Gastrocnemius medialis (tissue), 4 donors: ENCODE measurements around the gene ARG2. TPM values are rescaled to one million over a fixed set of nuclear protein-coding genes. Genes with fewer than 3 reads are reported as not detected.

ENCODE experiments used
- ATAC-seq, 2 donors: fragments of 150-250 bp; one replicate each; pipeline ENCODE4 v1.9.1; 2016
- DNase-seq, 2 donors: peaks; one replicate each; pipeline ENCODE4 v3.0.0-alpha.2; 2019
- H3K27ac ChIP-seq, 4 donors: fragments of 200-600 bp; sonication (generic); 1 replicate in 1 of 4; 2 replicates in 3 of 4; pipeline ENCODE4 v1.5.1; 2016 to 2018; ENCODE audit warnings: mild to moderate bottlenecking in 2 of 4, moderate library complexity in 1 of 4
- H3K27me3 ChIP-seq, 3 donors: fragments of 200-600 bp; sonication (generic) in 2 of 3; 1 replicate in 1 of 3; 2 replicates in 2 of 3; pipeline versions ENCODE4 v1.5.1 to v1.6.0; 2016 to 2019; ENCODE audit warnings: mild to moderate bottlenecking in 1 of 3, moderate library complexity in 1 of 3
- H3K36me3 ChIP-seq, 2 donors: fragments of 200-600 bp; sonication (generic) in 1 of 2; one replicate each; pipeline ENCODE4 v1.5.1; 2017 to 2018
- H3K4me1 ChIP-seq, 2 donors: fragments of 200-600 bp; sonication (generic) in 1 of 2; one replicate each; pipeline ENCODE4 v1.5.1; 2016 to 2017; ENCODE audit warnings: mild to moderate bottlenecking in 2 of 2
- H3K4me3 ChIP-seq, 4 donors: fragments of 200-600 bp; sonication (generic) in 3 of 4; 1 replicate in 1 of 4; 2 replicates in 3 of 4; pipeline ENCODE4 v1.5.1; 2016 to 2019; ENCODE audit warnings: mild to moderate bottlenecking in 2 of 4
- H3K9me3 ChIP-seq, 3 donors: fragments of 200-600 bp; sonication (generic) in 2 of 3; 1 replicate in 1 of 3; 2 replicates in 2 of 3; pipeline ENCODE4 v1.5.1; 2016 to 2019
- POLR2A ChIP-seq, 2 donors: fragments of 450-650 bp; IDR thresholded peaks; one replicate each; pipeline ENCODE4 v1.6.1; 2017; ENCODE audit warnings: antibody characterized with exemption in 2 of 2, mild to moderate bottlenecking in 2 of 2, moderate library complexity in 2 of 2
- in situ Hi-C, 4 donors: fragments of 200-750 bp; cut with MboI; loops; one replicate each; pipeline versions ENCODE4 v1.15.0 to v1.8.0; 2017; ENCODE audit warnings: low sequenced_read_pairs in 4 of 4
- intact Hi-C: fragments of 100-400 bp; cut with DNase I; formaldehyde crosslinking; loops from one replicate; pipeline ENCODE4 v1.15.1; 2023; ENCODE audit warnings: low total_unique reads
- total RNA-seq, 4 donors: library from RNA; depleted of rRNA; stranded (reverse); fragments of >200 nt; gene quantifications; one replicate each; pipeline versions ENCODE4 v1.1.0 to v1.2.3, GENCODE V29; 2016
- TF ChIP-seq, protein P1 (sequence below), 5 experiments: fragments of 450-650 bp in 3 of 5; fragments of 200-600 bp in 2 of 5; sonication (generic) in 2 of 5; IDR thresholded peaks in 4 of 5; conservative IDR thresholded peaks in 1 of 5; 1 replicate in 4 of 5; 2 replicates in 1 of 5; pipeline ENCODE4 v1.5.1; 2016 to 2019; ENCODE audit warnings: antibody characterized with exemption in 5 of 5, mild to moderate bottlenecking in 3 of 5, moderate library complexity in 3 of 5

ARG2 gene
- total RNA-seq, 4 donors from 2014 or later, result 4.0 to 662 (median 152) TPM

DNA sequence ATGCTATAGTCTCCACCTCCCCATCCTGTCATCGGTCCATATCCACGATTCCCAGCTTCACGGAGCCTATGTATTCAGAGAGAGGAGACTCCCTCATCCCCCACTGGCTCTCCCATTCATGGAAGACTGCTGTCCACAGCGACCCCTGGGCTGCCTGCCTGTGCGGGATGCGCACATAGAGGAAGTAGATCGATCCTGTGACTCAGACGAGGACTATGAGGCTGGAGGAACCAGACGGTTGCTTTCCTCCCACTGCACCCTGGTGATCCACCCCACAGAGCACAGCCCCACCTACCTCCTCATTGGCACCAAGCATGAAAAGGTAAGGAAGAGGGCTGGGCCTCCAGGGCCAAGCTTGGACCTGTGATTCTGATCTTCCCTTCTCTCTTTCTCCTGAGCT, 44.0 kb upstream of the ARG2 start:
- no peak for TF ChIP-seq POLR2A (IDR thresholded peaks at IDR 0.05)
- TF ChIP-seq, protein P1, sequence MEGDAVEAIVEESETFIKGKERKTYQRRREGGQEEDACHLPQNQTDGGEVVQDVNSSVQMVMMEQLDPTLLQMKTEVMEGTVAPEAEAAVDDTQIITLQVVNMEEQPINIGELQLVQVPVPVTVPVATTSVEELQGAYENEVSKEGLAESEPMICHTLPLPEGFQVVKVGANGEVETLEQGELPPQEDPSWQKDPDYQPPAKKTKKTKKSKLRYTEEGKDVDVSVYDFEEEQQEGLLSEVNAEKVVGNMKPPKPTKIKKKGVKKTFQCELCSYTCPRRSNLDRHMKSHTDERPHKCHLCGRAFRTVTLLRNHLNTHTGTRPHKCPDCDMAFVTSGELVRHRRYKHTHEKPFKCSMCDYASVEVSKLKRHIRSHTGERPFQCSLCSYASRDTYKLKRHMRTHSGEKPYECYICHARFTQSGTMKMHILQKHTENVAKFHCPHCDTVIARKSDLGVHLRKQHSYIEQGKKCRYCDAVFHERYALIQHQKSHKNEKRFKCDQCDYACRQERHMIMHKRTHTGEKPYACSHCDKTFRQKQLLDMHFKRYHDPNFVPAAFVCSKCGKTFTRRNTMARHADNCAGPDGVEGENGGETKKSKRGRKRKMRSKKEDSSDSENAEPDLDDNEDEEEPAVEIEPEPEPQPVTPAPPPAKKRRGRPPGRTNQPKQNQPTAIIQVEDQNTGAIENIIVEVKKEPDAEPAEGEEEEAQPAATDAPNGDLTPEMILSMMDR (IDR thresholded peaks at IDR 0.05 in 4 of 5, conservative IDR thresholded peaks at IDR 0.05 in 1 of 5), result no peak
- intact Hi-C loops, result no loop called here

GRCh38 chr14:67576216-67576955, 43.3 kb upstream of the ARG2 start:
- Histone ChIP-seq H3K4me1 (no peaks in the 10 kb centered on the region), H3K4me3 (no peak overlapping the region), H3K36me3 (no peaks in the 10 kb centered on the region), H3K27ac (no peak overlapping the region), H3K9me3 (no peaks in the 10 kb centered on the region), H3K27me3 (no peaks in the 10 kb centered on the region)
- TF ChIP-seq POLR2A (IDR thresholded peaks at IDR 0.05), result no peak
- TF ChIP-seq, protein P1 (IDR thresholded peaks at IDR 0.05 in 4 of 5, conservative IDR thresholded peaks at IDR 0.05 in 1 of 5), result no peak
- no peak for DNase-seq
- in situ Hi-C loops, result loop anchor here in 1 of 4 donors (10.0 kb wide), 1 partner anchor 152 kb away; no protein-coding TSS in a partner anchor
- ATAC-seq, result no peak
- intact Hi-C loops, result no loop called here

More for the DNA sequence above, 44.0 kb upstream of the ARG2 start:
- Histone ChIP-seq H3K9me3 (no peaks in the 10 kb centered on the region), H3K4me3 (no peak overlapping the region), H3K27me3 (no peaks in the 10 kb centered on the region), H3K27ac (no peak overlapping the region), H3K4me1 (no peaks in the 10 kb centered on the region), H3K36me3 (no peaks in the 10 kb centered on the region)
- DNase-seq, result no peak
- in situ Hi-C loops, result loop anchor here in 1 of 4 donors (10.0 kb wide), 1 partner anchor 151 kb away; no protein-coding TSS in a partner anchor
- no peak for ATAC-seq

DNA sequence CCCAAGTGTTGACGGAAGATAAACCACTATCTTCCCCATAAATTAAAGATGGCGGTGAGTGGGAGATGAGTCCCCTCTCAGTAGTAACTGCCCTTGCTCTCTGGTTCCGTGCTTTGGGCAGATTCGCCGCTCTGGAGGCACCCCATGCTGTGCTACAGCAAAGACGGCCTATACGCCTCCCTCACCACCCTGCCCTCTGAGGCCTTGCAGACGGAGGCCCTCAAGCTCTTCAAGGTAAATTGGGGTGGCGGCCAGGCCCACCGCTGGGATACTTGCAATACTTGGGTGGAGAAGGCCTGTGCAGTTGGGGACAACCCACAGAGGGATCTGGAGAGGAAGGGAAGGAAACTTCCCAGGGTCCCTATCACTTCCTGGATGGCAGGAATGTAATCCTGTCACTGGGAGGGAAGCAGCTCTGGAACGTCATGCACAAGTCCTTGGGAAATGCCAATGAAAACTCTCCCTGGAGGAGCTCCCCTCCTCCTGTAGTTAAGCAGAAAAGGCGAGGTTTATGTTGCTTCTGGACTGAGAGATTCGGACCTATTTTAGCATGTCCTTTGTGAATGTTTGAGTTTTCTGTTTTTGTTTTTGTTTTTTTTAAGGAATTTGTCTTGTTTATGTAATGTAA, 42.4 kb upstream of the ARG2 start:
- no peaks in the 10 kb centered on the region for H3K9me3 ChIP-seq
- no peaks in the 10 kb centered on the region for H3K4me1 ChIP-seq
- DNase-seq (no peak), ATAC-seq (no peak)
- in situ Hi-C loops, result loop anchor here in 1 of 4 donors (10.0 kb wide), 1 partner anchor 152 kb away; no protein-coding TSS in a partner anchor
- H3K36me3 ChIP-seq, result no peaks in the 10 kb centered on the region
- TF ChIP-seq, protein P1 (IDR thresholded peaks at IDR 0.05 in 4 of 5, conservative IDR thresholded peaks at IDR 0.05 in 1 of 5), result no peak
- TF ChIP-seq POLR2A (IDR thresholded peaks at IDR 0.05), result no peak
- intact Hi-C loops, result no loop called here
- no peak overlapping the region for H3K4me3 ChIP-seq
- no peak overlapping the region for H3K27ac ChIP-seq
- H3K27me3 ChIP-seq, result no peaks in the 10 kb centered on the region

- ATAC-seq, result no peak
- H3K27ac ChIP-seq, result no peak overlapping the region
- H3K36me3 ChIP-seq, result no peaks in the 10 kb centered on the region
- in situ Hi-C loops (loop anchor here in 1 of 4 donors (10.0 kb wide), 1 partner anchor 153 kb away; no protein-coding TSS in a partner anchor), intact Hi-C loops (no loop called here)
- H3K4me1 ChIP-seq, result no peaks in the 10 kb centered on the region
- TF ChIP-seq POLR2A (IDR thresholded peaks at IDR 0.05), result no peak
- TF ChIP-seq, protein P1 (IDR thresholded peaks at IDR 0.05 in 4 of 5, conservative IDR thresholded peaks at IDR 0.05 in 1 of 5), result no peak
- no peak overlapping the region for H3K4me3 ChIP-seq
- no peaks in the 10 kb centered on the region for H3K9me3 ChIP-seq
- DNase-seq, result no peak
- H3K27me3 ChIP-seq, result no peaks in the 10 kb centered on the region
Observed at GRCh38 chr14:67577909-67578749, 41.6 kb upstream of the ARG2 start.
